ENCODE data around the gene LRRC7. TPM values are rescaled to one million over a fixed set of nuclear protein-coding genes. Genes with fewer than 3 reads are reported as not detected.
"Not testable (repeated sequence)": the region's sequence is repeated elsewhere in the genome, so short reads cannot be mapped to it uniquely, and the experiment has no call there.

Gene LRRC7
- polyA plus RNA-seq, 1 experiment: not detected

DNA sequence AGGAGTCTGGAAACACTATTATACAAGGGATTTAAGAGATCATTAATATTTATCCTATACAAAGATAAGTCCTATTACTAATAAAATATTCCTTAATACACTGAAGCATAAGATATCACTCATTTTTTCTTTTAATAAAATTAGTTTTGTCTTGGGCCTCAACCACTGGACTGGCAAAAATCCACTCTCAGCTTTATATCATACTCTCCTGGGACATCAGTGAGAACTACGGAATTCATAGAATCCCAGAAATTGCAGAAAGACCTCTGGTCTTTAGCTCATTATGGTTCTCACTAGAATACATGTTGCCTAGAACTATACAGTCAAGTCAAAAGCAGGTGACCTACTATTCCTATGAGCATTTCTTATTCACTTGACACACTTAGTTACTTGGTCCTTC is 352.7 kb downstream of the LRRC7 start:
- TF ChIP-seq, protein P1, sequence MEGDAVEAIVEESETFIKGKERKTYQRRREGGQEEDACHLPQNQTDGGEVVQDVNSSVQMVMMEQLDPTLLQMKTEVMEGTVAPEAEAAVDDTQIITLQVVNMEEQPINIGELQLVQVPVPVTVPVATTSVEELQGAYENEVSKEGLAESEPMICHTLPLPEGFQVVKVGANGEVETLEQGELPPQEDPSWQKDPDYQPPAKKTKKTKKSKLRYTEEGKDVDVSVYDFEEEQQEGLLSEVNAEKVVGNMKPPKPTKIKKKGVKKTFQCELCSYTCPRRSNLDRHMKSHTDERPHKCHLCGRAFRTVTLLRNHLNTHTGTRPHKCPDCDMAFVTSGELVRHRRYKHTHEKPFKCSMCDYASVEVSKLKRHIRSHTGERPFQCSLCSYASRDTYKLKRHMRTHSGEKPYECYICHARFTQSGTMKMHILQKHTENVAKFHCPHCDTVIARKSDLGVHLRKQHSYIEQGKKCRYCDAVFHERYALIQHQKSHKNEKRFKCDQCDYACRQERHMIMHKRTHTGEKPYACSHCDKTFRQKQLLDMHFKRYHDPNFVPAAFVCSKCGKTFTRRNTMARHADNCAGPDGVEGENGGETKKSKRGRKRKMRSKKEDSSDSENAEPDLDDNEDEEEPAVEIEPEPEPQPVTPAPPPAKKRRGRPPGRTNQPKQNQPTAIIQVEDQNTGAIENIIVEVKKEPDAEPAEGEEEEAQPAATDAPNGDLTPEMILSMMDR (IDR thresholded peaks at IDR 0.05; ENCODE audit: low read depth, low read length): no peak
- POLR2A ChIA-PET: no interaction called here
- H3K9me3 ChIP-seq (ENCODE audit: control insufficient read depth, insufficient read depth, low read length): peaks cover 9% of the 10 kb centered on the region; the same call in 1 of the 2 replicates
- H3K4me3 ChIP-seq (ENCODE audit: low read depth, low read length): no peak overlapping the region
- H3K27me3 ChIP-seq (ENCODE audit: control insufficient read depth, insufficient read depth, low read length): no peaks in the 10 kb centered on the region
- H3K27ac ChIP-seq (ENCODE audit: low read depth, low read length): no peak overlapping the region
- DNase-seq (ENCODE audit: low read depth, low spot score): no peak
- CTCF ChIA-PET: no interaction called here

DNA sequence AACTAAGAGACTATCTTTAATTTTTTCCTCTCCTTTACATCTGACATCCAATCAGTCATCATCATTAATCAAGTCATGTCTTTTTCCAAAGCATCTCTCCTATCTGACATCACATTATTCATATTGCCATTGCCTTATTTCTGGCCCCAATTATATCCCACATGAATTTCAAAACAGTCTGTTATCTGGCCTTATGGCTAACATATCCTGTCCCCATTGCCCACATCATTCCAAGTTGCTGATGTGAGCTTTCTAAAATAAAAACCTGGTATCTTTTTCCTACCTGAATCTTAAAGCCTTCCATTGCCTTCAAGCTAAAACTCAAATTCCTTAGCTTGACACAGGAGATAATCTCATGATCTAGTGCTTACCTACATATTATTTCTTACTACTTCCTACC is 353.8 kb downstream of the LRRC7 start:
- H3K27me3 ChIP-seq (ENCODE audit: control insufficient read depth, insufficient read depth, low read length): no peaks in the 10 kb centered on the region
- H3K9me3 ChIP-seq (ENCODE audit: control insufficient read depth, insufficient read depth, low read length): peaks cover 9% of the 10 kb centered on the region; the same call in 1 of the 2 replicates
- no peak for DNase-seq (ENCODE audit: low read depth, low spot score)
- CTCF ChIA-PET: no interaction called here
- H3K27ac ChIP-seq (ENCODE audit: low read depth, low read length): no peak overlapping the region
- H3K4me3 ChIP-seq (ENCODE audit: low read depth, low read length): no peak overlapping the region
- TF ChIP-seq, protein P1 (IDR thresholded peaks at IDR 0.05; ENCODE audit: low read depth, low read length): no peak
- POLR2A ChIA-PET: no interaction called here

DNA sequence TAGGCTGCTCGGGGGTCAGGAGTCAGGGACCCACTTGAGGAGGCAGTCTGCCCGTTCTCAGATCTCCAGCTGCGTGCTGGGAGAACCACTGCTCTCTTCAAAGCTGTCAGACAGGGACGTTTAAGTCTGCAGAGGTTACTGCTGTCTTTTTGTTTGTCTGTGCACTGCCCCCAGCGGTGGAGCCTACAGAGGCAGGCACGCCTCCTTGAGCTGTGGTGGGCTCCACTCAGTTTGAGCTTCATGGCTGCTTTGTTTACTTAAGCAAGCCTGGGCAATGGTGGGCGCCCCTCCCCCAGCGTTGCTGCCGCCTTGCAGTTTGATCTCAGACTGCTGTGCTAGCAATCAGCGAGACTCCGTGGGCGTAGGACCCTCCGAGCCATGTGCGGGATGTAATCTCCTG is 360.5 kb downstream of the LRRC7 start:
- POLR2A ChIA-PET; CTCF ChIA-PET; H3K27ac ChIP-seq (ENCODE audit: low read depth, low read length); H3K4me3 ChIP-seq (ENCODE audit: low read depth, low read length); DNase-seq (ENCODE audit: low read depth, low spot score); H3K9me3 ChIP-seq (ENCODE audit: control insufficient read depth, insufficient read depth, low read length); H3K27me3 ChIP-seq (ENCODE audit: control insufficient read depth, insufficient read depth, low read length): not testable (repeated sequence)

DNA sequence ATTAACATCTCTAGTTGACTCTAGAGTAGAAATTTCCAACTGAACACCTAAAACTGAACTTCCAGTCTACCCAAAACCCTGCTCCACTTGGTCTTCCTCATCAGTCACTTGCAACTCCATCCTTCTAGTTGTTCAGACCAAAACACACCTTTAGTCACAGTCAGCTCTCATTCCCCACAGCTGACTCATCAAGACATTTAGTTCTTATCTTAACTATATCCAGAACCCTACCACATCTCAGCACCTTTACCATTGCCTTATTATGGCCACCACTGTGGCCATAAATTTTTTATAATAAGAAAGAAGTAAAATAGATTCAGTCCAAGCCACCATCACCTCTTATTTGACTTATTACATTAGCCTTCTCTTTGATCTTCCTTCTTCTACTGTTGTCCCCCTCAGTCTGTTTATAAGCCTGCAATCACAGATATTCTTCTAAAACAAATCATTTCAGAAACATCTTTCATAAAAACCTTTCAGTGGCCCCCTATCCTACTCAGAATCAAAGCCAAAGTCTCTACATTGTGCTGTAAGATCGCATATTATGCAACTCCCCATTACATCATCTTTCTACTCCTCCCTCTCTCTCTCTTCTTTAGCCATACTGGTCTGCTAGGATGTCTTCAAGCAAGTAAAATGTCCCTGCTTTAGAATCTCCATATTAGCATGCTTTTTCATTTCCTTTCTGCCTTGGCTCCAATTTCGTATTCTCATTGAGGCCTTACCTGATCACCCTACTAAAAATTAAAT is 361.8 kb downstream of the LRRC7 start:
- Histone ChIP-seq H3K27ac (ENCODE audit: low read depth, low read length) (no peak overlapping the region), H3K27me3 (ENCODE audit: control insufficient read depth, insufficient read depth, low read length) (no peaks in the 10 kb centered on the region), H3K4me3 (ENCODE audit: low read depth, low read length) (no peak overlapping the region), H3K9me3 (ENCODE audit: control insufficient read depth, insufficient read depth, low read length) (peaks cover 6% of the 10 kb centered on the region; the same call in 1 of the 2 replicates)
- DNase-seq (ENCODE audit: low read depth, low spot score): no peak
- CTCF ChIA-PET: no interaction called here
- POLR2A ChIA-PET: no interaction called here
- TF ChIP-seq, protein P1 (IDR thresholded peaks at IDR 0.05; ENCODE audit: low read depth, low read length): no peak

DNA sequence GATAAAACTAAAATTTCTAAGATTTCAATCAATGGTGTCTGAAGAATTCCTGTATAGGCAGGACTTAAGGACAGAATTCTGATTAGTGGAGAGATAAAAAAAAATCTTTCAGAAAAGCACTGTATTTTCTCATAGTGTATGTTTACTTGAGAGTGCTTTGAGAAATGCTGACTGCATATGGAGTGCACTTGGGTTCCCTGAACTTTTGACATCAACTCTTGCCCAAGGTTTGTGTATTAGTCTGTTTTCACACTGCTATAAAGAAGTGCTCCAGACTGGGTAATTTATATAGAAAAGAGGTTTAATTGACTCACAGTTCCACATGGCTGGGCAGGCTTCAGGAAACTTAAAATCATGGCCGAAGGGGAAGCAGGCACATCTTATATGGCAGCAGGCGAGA is 362.7 kb downstream of the LRRC7 start:
- no peak overlapping the region for H3K27ac ChIP-seq (ENCODE audit: low read depth, low read length)
- no peaks in the 10 kb centered on the region for H3K27me3 ChIP-seq (ENCODE audit: control insufficient read depth, insufficient read depth, low read length)
- H3K9me3 ChIP-seq (ENCODE audit: control insufficient read depth, insufficient read depth, low read length): peaks cover 6% of the 10 kb centered on the region; the same call in 1 of the 2 replicates
- POLR2A ChIA-PET: no interaction called here
- no peak overlapping the region for H3K4me3 ChIP-seq (ENCODE audit: low read depth, low read length)
- TF ChIP-seq, protein P1 (IDR thresholded peaks at IDR 0.05; ENCODE audit: low read depth, low read length): no peak
- CTCF ChIA-PET: no interaction called here
- no peak for DNase-seq (ENCODE audit: low read depth, low spot score)

All from AG04450 (cell line).